Esophagus (tissue), 2 donors: ENCODE data around the gene NPAS3. TPM values are rescaled to one million over a fixed set of nuclear protein-coding genes. Genes with fewer than 3 reads are reported as not detected.

Source experiments
- H3K27ac ChIP-seq, 2 donors: one replicate each; pipeline ENCODE4 v1.5.1; 2013; ENCODE audit warnings: low read depth in 2 of 2, mild to moderate bottlenecking in 2 of 2, inconsistent platforms in 1 of 2, low read length in 1 of 2, moderate library complexity in 1 of 2
- H3K27me3 ChIP-seq, 2 donors: one replicate each; pipeline ENCODE4 v1.6.1; 2013; ENCODE audit warnings: low read length in 2 of 2, control low read depth in 1 of 2, mild to moderate bottlenecking in 1 of 2; ENCODE audit not compliant: insufficient read depth in 2 of 2, control insufficient read depth in 1 of 2
- H3K36me3 ChIP-seq, 2 donors: one replicate each; pipeline ENCODE4 v1.6.1; 2013; ENCODE audit warnings: low read length in 1 of 2; ENCODE audit not compliant: control insufficient read depth in 2 of 2, insufficient read depth in 2 of 2
- H3K4me1 ChIP-seq, 2 donors: one replicate each; pipeline ENCODE4 v1.6.1; 2013; ENCODE audit warnings: low read length in 1 of 2; ENCODE audit not compliant: control insufficient read depth in 2 of 2, insufficient read depth in 2 of 2
- H3K4me3 ChIP-seq, 2 donors: one replicate each; pipeline ENCODE4 v1.5.1; 2013; ENCODE audit warnings: low read length in 2 of 2, mild to moderate bottlenecking in 2 of 2, low read depth in 1 of 2, moderate library complexity in 1 of 2
- H3K9me3 ChIP-seq, 2 donors: one replicate each; pipeline ENCODE4 v1.6.1; 2013; ENCODE audit warnings: mild to moderate bottlenecking in 2 of 2, low read depth in 1 of 2, low read length in 1 of 2, moderate library complexity in 1 of 2; ENCODE audit not compliant: control insufficient read depth in 2 of 2, insufficient read depth in 1 of 2
- WGBS, 2 donors: extraction: QIAGEN DNeasy Blood & Tissue Kit; methylation state at CpG; one replicate each; pipeline ENCODE4 v1.1.7; 2013; 5-methylcytosine and 5-hydroxymethylcytosine counted together
- polyA plus RNA-seq, 2 donors: library from polyadenylated mRNA; stranded (reverse); fragments of 200-250 nt; gene quantifications; one replicate each; pipeline ENCODE4 v1.2.3, GENCODE V29; 2013
- donor health status: healthy with polysubstance abuse.
- donor health status: Bipolar disorder and iron deficiency.

Gene NPAS3
- polyA plus RNA-seq, 2 donors, result 0.08 to 0.13 TPM

DNA sequence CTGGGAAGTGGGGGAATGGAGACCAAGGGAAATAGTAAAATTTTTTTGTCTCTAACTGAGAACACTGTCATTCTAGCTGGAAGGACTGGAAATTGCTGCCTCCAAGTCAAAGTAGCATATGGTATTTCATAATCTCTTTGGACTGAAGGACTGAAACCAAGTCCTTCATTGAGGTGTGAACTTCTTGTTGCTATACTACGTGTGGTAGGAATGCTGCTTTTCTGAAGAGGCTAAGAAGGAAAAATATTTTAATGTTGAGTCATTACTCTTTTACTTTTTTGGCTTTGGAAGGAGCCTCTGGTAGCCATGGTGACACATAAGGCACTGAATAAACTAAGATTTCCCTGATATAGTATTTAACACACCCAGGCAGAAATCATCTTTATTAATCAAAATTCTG, 465.4 kb downstream of the NPAS3 start:
- H3K27me3 ChIP-seq, result no peaks in the 10 kb centered on the region
- WGBS, 2 donors, result 29 to 48% methylated on average over 1 of the region's 1 CpG
- H3K4me1 ChIP-seq, result no peaks in the 10 kb centered on the region
- no peak overlapping the region for H3K27ac ChIP-seq
- H3K36me3 ChIP-seq, result no peaks in the 10 kb centered on the region
- H3K9me3 ChIP-seq, result no peaks in the 10 kb centered on the region
- no peak overlapping the region for H3K4me3 ChIP-seq

DNA sequence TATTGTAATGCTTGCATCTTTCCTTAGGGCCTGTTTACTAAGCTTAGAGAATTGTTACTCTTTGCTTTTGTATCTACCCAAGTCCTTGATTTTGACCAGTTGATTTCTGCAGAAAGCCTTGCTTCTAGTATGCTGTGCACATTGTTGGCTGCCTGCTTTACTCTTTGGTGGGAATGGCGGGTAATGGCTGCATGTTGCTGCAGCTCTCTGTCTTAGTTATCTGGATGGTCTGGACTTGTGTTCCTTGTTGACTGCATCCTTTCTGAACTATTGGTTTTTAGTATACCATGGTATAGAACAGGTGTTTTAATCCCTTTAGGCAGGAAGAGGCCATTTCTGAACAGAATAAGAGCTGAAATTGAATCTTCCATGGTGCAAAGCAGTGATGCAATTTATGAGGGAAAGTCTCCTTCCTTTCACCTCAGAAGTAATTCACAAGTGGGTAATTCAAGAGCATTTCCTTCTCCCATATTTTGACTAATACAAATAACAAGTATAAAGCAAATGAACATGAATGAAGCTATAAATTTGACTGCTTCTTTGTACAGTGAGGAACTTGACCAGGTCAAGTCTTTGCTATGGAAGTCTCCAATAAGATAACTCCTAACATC, 466.4 kb downstream of the NPAS3 start:
- H3K36me3 ChIP-seq, result no peaks in the 10 kb centered on the region
- WGBS, 2 donors, result 95 to 99% methylated on average over 1 of the region's 1 CpG
- H3K4me1 ChIP-seq, result no peaks in the 10 kb centered on the region
- H3K27me3 ChIP-seq, result no peaks in the 10 kb centered on the region
- no peak overlapping the region for H3K27ac ChIP-seq
- no peak overlapping the region for H3K4me3 ChIP-seq
- no peaks in the 10 kb centered on the region for H3K9me3 ChIP-seq

- no peak overlapping the region for H3K27ac ChIP-seq
- no peaks in the 10 kb centered on the region for H3K36me3 ChIP-seq
- no peaks in the 10 kb centered on the region for H3K9me3 ChIP-seq
- whole genome bisulfite sequencing, 2 donors, result 88 to 92% methylated on average over 2 of the region's 2 CpGs
- H3K4me3 ChIP-seq, result no peak overlapping the region
- H3K27me3 ChIP-seq, result no peaks in the 10 kb centered on the region
- no peaks in the 10 kb centered on the region for H3K4me1 ChIP-seq
Measured at GRCh38 chr14:33406766-33407165, 468.1 kb downstream of the NPAS3 start.

DNA sequence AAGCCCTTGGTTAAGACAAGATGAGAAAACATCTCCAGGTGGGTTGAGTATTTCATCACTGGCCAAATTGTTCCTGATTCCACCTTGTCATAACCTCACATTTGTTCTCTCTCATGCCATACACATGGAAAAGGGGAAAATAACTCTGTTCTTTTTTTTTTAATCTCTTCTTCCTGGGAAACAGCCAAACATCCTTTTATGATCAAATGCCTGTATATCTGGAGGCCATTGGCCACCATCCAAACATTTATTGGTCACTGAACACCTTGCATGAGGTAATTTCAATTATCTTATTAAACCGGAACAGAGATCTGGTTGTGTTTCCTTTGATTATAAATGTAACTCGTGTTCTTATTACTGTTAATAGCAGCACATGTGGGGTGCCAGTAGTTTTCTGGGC, 469.6 kb downstream of the NPAS3 start:
- Histone ChIP-seq H3K9me3 (no peaks in the 10 kb centered on the region), H3K27ac (no peak overlapping the region), H3K4me1 (no peaks in the 10 kb centered on the region), H3K4me3 (no peak overlapping the region), H3K27me3 (no peaks in the 10 kb centered on the region), H3K36me3 (no peaks in the 10 kb centered on the region)
- WGBS, 2 donors, result 24 to 27% methylated on average over 2 of the region's 2 CpGs

- H3K4me3 ChIP-seq, result no peak overlapping the region
- no peaks in the 10 kb centered on the region for H3K4me1 ChIP-seq
- no peaks in the 10 kb centered on the region for H3K36me3 ChIP-seq
- no peaks in the 10 kb centered on the region for H3K27me3 ChIP-seq
- H3K27ac ChIP-seq, result no peak overlapping the region
- H3K9me3 ChIP-seq, result no peaks in the 10 kb centered on the region
Measured at GRCh38 chr14:33412450-33412849, 473.8 kb downstream of the NPAS3 start.

DNA sequence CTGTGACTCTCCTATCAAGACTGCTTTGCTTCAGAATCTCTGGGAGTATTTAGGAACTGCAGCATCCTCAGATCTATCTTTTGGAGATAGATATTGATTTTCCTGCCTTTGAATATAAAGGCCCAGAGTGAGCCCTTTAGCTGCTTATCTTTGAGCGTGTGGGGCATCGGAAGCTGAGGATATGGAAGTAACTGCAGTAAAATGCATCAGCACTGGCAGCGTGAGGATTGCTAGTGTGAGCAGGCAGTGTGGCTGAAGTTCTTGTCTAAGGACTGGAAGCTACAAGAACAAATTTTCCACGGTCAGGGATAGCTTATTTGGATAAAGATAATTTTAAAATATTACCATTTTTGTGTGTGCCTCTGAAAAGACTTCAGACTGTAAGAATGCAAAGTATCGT, 474.7 kb downstream of the NPAS3 start:
- no peaks in the 10 kb centered on the region for H3K27me3 ChIP-seq
- WGBS, 2 donors, result 75 to 85% methylated on average over 5 of the region's 5 CpGs
- H3K27ac ChIP-seq, result no peak overlapping the region
- H3K4me3 ChIP-seq, result no peak overlapping the region
- H3K36me3 ChIP-seq, result no peaks in the 10 kb centered on the region
- no peaks in the 10 kb centered on the region for H3K4me1 ChIP-seq
- no peaks in the 10 kb centered on the region for H3K9me3 ChIP-seq

- no peak overlapping the region for H3K4me3 ChIP-seq
- no peak overlapping the region for H3K27ac ChIP-seq
- no peaks in the 10 kb centered on the region for H3K27me3 ChIP-seq
- no peaks in the 10 kb centered on the region for H3K9me3 ChIP-seq
- H3K36me3 ChIP-seq, result no peaks in the 10 kb centered on the region
- 70 to 77% methylated on average over 3 of the region's 3 CpGs for whole genome bisulfite sequencing, 2 donors
- H3K4me1 ChIP-seq, result no peaks in the 10 kb centered on the region
Measured at GRCh38 chr14:33414041-33414440, 475.4 kb downstream of the NPAS3 start.

- WGBS, 2 donors, result 83 to 92% methylated on average over 1 of the region's 1 CpG
- Histone ChIP-seq H3K9me3 (no peaks in the 10 kb centered on the region), H3K27ac (no peak overlapping the region), H3K36me3 (no peaks in the 10 kb centered on the region), H3K4me1 (no peaks in the 10 kb centered on the region), H3K27me3 (no peaks in the 10 kb centered on the region), H3K4me3 (no peak overlapping the region)
Measured at GRCh38 chr14:33420051-33420627, 481.5 kb downstream of the NPAS3 start.

GRCh38 chr14:33430414-33431035, 491.8 kb downstream of the NPAS3 start:
- no peak overlapping the region for H3K4me3 ChIP-seq
- WGBS, 2 donors, result 74% methylated on average over 7 of the region's 7 CpGs
- no peaks in the 10 kb centered on the region for H3K9me3 ChIP-seq
- H3K36me3 ChIP-seq, result no peaks in the 10 kb centered on the region
- H3K27ac ChIP-seq, result no peak overlapping the region
- H3K4me1 ChIP-seq, result no peaks in the 10 kb centered on the region
- no peaks in the 10 kb centered on the region for H3K27me3 ChIP-seq
